Chondrocyte (in vitro differentiated cells): ENCODE data around the gene ZDHHC11. TPM values are rescaled to one million over a fixed set of nuclear protein-coding genes. Genes with fewer than 3 reads are reported as not detected.
"Not testable (repeated sequence)": the region's sequence is repeated elsewhere in the genome, so short reads cannot be mapped to it uniquely, and the experiment has no call there.

Experiments used
- DNase-seq: peaks from one replicate; pipeline ENCODE4 v3.0.0; 2021; ENCODE audit warnings: mixed read lengths, low spot score
- H3K27ac Mint-ChIP-seq: one replicate; pipeline ENCODE4 v1.8.0; 2021; ENCODE audit warnings: mild to moderate bottlenecking, moderate library complexity, mixed read lengths; ENCODE audit not compliant: unreplicated experiment
- H3K27me3 Mint-ChIP-seq: 2 replicates; pipeline ENCODE4 v1.8.0; 2021; ENCODE audit warnings: low read depth, mixed read lengths
- H3K36me3 Mint-ChIP-seq: 2 replicates; pipeline ENCODE4 v1.8.0; 2021; ENCODE audit warnings: low read depth, mixed read lengths
- H3K4me1 Mint-ChIP-seq: 2 replicates; pipeline ENCODE4 v1.8.0; 2021; ENCODE audit warnings: low read depth, mild to moderate bottlenecking, mixed read lengths
- H3K4me3 Mint-ChIP-seq: one replicate; pipeline ENCODE4 v1.8.0; 2021; ENCODE audit warnings: mild to moderate bottlenecking, moderate library complexity, mixed read lengths; ENCODE audit not compliant: unreplicated experiment
- H3K9me3 Mint-ChIP-seq: 2 replicates; pipeline ENCODE4 v1.8.0; 2021; ENCODE audit warnings: low read depth, mixed read lengths
- total RNA-seq: library from RNA; stranded (reverse); gene quantifications from 3 replicates; pipeline ENCODE4 v1.2.1, GENCODE V29; 2021
- TF ChIP-seq, protein P1 (sequence below): fragments of 200-600 bp; sonication (generic); IDR thresholded peaks from 2 replicates; pipeline ENCODE4 v1.5.0; 2021; ENCODE audit warnings: antibody characterized with exemption, mild to moderate bottlenecking, moderate library complexity

ZDHHC11 gene
- total RNA-seq, 1 donor from 2014 or later: 1.9 TPM

DNA sequence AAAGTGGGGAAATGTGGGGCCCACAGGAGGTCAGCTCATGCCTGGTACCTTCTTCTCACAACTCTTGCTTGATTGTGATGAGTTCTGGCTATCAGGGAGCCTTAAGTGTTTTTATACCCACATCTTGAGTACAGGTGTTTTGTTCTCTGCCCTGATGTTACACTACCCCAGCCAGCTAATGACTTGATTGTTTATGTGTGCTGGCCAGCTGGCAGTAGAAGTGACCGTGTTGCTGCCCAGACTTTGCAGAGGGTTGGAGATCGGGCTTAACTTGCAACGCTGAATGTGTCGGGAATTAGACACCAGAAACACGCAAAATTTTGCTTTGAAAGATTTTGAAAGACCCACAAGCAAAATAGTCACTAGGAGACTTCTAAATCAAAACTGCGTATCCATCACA, 49.3 kb downstream of the ZDHHC11 start:
- TF ChIP-seq, protein P1, sequence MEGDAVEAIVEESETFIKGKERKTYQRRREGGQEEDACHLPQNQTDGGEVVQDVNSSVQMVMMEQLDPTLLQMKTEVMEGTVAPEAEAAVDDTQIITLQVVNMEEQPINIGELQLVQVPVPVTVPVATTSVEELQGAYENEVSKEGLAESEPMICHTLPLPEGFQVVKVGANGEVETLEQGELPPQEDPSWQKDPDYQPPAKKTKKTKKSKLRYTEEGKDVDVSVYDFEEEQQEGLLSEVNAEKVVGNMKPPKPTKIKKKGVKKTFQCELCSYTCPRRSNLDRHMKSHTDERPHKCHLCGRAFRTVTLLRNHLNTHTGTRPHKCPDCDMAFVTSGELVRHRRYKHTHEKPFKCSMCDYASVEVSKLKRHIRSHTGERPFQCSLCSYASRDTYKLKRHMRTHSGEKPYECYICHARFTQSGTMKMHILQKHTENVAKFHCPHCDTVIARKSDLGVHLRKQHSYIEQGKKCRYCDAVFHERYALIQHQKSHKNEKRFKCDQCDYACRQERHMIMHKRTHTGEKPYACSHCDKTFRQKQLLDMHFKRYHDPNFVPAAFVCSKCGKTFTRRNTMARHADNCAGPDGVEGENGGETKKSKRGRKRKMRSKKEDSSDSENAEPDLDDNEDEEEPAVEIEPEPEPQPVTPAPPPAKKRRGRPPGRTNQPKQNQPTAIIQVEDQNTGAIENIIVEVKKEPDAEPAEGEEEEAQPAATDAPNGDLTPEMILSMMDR: no peak
- peaks cover 4% of the 10 kb centered on the region for H3K36me3 Mint-ChIP-seq
- H3K4me1 Mint-ChIP-seq: peaks cover 3% of the 10 kb centered on the region
- H3K9me3 Mint-ChIP-seq: peaks cover 15% of the 10 kb centered on the region
- H3K4me3 Mint-ChIP-seq: no peak overlapping the region
- H3K27ac Mint-ChIP-seq: no peak overlapping the region
- DNase-seq: no peak
- peaks cover 4% of the 10 kb centered on the region for H3K27me3 Mint-ChIP-seq

DNA sequence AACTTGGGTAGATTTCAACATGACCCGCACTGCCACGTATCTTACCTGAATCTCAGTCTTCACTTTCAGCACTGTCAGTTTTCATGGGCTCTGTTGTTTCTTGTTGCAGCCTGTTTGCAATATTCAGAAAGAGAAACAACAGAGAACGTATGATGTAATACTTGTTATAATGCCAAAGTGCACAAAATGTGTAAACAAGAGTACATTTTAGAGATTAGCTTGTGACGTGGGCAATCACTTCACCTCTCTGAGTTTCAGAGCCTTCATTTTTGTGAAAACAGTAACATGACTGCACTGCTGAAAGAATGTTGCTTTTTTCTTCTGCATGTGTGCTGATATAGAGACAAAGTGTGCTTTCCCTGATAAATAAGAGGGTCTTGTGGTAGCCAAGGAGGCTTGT, 49.7 kb downstream of the ZDHHC11 start:
- peaks cover 15% of the 10 kb centered on the region for H3K9me3 Mint-ChIP-seq
- DNase-seq, H3K27ac Mint-ChIP-seq, H3K27me3 Mint-ChIP-seq, H3K36me3 Mint-ChIP-seq, H3K4me1 Mint-ChIP-seq, H3K4me3 Mint-ChIP-seq: not testable (repeated sequence)

DNA sequence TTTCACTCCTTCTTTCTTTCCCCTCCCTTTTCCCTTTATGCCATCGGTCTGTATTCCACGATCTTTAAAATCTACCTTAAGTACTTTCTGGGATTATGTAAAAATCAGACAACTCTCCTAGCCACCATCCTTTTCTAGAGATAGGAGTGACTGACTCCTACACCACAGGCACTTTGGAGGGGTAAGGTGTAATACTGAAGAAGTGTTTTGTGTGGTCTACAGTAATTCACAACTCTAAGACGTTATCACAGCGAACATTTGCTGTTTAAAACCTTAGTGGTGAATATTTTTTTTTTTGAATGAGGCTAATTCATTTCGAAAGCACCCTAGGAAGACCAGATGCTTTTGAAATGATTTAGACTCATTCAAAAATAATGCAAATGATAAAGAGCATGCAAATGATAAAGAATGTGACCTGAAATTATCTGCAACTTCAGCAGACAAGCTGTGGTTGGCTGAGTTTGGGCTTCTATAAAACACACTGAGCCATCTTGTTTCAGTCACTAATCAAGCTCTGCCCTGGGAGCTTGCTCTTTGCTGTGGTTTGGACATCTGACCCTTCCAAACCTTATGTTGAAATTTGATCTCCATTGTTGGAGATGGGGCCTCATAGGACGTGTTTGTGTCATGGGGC, 52.2 kb downstream of the ZDHHC11 start:
- H3K36me3 Mint-ChIP-seq, H3K4me3 Mint-ChIP-seq, DNase-seq, H3K4me1 Mint-ChIP-seq, H3K27ac Mint-ChIP-seq: not testable (repeated sequence)
- peaks cover 13% of the 10 kb centered on the region for H3K9me3 Mint-ChIP-seq
- peaks cover 11% of the 10 kb centered on the region for H3K27me3 Mint-ChIP-seq

DNA sequence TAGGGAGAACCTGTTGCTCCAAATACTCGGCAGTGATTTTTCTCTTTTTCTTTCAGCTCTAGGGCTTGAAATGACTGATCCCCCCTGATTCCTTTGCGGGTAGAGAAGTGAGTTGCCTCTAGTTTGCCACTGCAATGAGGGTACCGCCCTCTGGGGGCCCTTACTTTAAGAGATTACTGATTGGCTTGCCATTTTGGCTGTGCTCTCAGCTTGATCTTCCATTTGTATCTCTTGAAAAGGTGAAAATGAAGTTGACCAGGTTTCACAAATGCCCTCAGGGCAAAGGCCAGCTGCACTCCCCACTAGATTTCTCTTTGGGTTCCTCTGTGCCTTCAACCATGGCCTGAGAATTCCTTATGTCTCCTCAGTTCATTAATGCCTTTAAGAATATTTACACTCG, 52.8 kb downstream of the ZDHHC11 start:
- not testable (repeated sequence) for H3K4me1 Mint-ChIP-seq, H3K4me3 Mint-ChIP-seq, DNase-seq, H3K27ac Mint-ChIP-seq, H3K36me3 Mint-ChIP-seq
- Mint-ChIP-seq H3K9me3 (peaks cover 16% of the 10 kb centered on the region), H3K27me3 (peaks cover 11% of the 10 kb centered on the region)

DNA sequence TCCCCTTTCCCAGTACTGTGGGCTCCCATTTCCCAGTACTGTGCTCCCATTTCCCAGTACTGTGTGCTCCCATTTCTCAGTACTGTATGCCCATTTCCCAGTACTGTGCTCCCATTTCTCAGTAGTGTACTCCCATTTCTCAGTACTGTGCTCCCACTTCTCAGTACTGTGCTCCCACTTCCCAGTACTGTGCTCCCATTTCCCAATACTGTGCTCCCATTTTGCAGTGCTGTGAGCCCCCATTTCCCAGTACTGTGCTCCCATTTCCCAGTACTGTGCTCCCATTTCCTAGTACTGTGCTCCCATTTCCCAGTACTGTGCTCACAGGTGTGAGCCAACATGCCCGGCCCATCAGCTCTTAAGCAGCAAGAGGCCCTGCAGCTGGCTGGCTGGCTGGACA, 54.9 kb downstream of the ZDHHC11 start:
- H3K27ac Mint-ChIP-seq, H3K4me1 Mint-ChIP-seq, DNase-seq, H3K4me3 Mint-ChIP-seq, H3K36me3 Mint-ChIP-seq: not testable (repeated sequence)
- Mint-ChIP-seq H3K9me3 (peaks cover 30% of the 10 kb centered on the region), H3K27me3 (peaks cover 18% of the 10 kb centered on the region)

DNA sequence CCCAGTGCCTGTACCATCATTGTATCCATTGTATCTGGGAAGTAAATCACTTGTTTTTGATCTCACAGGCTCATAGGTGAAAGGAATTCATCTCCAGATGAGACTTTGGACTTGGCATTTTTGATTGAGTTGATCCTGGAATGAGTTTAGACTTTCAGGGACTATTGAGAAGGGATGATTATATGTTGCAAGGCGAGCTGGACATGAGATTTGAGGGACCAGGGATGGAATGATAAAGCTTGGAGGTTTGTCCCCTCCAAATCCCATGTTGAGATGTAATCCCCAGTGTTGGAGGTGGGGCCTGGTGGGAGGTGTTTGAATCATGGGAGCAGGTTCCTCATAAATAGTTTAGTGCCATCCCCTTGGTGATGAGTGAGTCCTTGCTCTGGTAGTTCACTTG, 55.8 kb downstream of the ZDHHC11 start:
- Mint-ChIP-seq H3K36me3 (peaks cover 14% of the 10 kb centered on the region), H3K27me3 (peaks cover 26% of the 10 kb centered on the region), H3K9me3 (peaks cover 38% of the 10 kb centered on the region)
- not testable (repeated sequence) for DNase-seq, H3K4me1 Mint-ChIP-seq, H3K4me3 Mint-ChIP-seq, H3K27ac Mint-ChIP-seq

DNA sequence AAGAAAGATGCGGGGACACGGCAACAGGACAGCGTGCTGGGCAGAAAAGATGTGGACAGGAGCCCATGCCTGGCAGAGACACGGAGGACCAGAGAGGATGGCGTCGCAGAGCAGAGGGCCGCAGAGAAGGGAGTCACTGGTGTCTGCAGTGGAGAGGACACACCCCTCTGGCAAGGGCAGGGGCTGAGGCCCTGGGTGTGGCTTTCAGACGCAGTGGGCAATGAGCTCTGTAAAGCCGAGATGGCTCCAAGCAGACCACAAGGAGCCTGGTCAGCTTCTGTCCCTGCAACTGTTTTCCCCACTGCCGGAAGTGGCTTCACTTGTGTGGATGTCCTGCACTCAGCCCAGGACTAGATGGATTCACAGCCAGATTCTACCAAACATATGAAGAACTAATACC, 62.1 kb downstream of the ZDHHC11 start:
- peaks cover 21% of the 10 kb centered on the region for H3K27me3 Mint-ChIP-seq
- not testable (repeated sequence) for H3K4me3 Mint-ChIP-seq, H3K4me1 Mint-ChIP-seq
- peaks cover 12% of the 10 kb centered on the region for H3K36me3 Mint-ChIP-seq
- DNase-seq: peak; percentile 76
- peaks cover 42% of the 10 kb centered on the region for H3K9me3 Mint-ChIP-seq
- peak overlapping the region; percentile 6 for H3K27ac Mint-ChIP-seq

DNA sequence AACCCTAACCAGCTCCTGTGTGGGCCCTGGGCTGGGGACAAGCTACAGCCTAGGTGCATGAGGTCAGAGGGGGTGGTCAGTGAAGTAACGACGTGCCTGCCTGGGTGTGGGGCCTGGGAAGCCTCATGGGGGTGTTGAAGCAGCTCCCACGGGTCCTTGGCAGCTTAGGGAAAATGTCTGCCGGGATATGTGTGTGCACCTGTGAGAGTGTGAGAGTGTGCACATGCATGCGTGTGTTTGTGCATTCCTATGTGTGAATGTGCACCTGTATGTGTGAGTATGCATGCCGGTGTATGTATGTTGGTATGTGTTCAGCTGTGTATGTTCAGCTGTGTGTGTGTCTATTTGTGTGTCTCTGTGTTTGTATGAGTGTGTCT, 62.9 kb downstream of the ZDHHC11 start:
- H3K27ac Mint-ChIP-seq, H3K4me3 Mint-ChIP-seq, DNase-seq, H3K4me1 Mint-ChIP-seq: not testable (repeated sequence)
- Mint-ChIP-seq H3K9me3 (peaks cover 34% of the 10 kb centered on the region), H3K27me3 (peaks cover 21% of the 10 kb centered on the region), H3K36me3 (peaks cover 10% of the 10 kb centered on the region)

DNA sequence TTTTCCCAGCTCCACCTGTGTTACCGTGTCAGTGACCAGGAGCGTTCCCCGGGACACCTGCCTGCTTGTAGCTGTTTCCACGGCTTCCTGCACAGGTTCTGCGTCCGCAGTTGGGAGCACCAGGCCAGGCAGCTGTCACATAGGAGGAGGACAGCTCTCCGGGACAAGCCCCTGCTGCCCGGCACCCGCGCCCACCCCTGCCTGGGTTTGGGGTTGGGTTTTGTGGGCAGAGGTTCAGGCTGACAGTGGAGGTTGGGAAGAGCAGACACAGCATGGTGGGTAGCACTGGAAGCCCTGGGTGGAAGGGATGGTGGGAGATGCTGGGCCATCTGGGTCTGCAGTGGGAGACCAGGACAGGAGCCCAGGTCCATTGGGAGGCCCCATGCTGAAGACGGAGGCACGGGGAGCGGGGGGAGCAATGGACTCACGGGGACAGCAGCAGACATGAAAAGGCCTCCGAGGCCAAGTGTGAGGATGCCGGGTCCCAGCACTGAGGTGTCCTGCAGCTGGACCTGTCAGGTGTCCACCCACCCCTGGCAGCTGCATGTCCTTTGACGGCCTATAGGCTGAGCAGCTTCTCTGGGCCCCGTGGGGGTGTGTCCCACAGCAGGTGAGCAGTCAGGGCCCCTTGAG, 63.4 kb downstream of the ZDHHC11 start:
- H3K4me1 Mint-ChIP-seq, H3K4me3 Mint-ChIP-seq, H3K27ac Mint-ChIP-seq: not testable (repeated sequence)
- peaks cover 10% of the 10 kb centered on the region for H3K36me3 Mint-ChIP-seq
- H3K9me3 Mint-ChIP-seq: peaks cover 31% of the 10 kb centered on the region
- peaks cover 21% of the 10 kb centered on the region for H3K27me3 Mint-ChIP-seq
- peak; percentile 90 for DNase-seq

DNA sequence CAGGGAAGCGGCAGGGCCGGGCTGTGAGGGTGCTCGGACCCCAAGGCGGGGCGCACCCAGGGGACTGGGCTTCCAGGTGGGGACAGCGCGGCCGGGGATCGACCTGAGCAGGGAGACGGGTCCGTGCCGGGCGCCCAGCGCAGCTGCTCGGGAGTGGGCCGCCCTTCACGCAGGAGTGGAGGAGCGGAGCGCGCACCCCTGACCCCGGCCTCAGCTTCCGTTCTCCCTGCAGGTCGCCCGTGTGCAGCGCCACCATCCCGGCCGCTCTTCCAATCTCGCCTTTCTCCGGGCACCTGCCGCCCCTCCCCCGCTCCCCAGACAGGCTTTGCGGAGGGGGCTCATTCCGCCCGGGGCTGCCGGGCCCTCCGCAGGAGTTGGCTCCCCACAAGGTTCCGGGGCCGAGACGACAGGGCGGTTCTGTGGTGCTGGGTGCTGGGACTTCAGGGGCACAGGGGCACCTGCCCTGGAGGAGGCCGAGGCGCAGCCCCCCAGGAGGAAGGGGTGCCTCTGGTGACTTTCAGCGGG, 65.5 kb downstream of the ZDHHC11 start:
- not testable (repeated sequence) for H3K27me3 Mint-ChIP-seq, H3K36me3 Mint-ChIP-seq, H3K4me1 Mint-ChIP-seq, H3K27ac Mint-ChIP-seq
- DNase-seq: peak; percentile 93
- Mint-ChIP-seq H3K4me3 (peak overlapping the region; percentile 67), H3K9me3 (peaks cover 16% of the 10 kb centered on the region)

DNA sequence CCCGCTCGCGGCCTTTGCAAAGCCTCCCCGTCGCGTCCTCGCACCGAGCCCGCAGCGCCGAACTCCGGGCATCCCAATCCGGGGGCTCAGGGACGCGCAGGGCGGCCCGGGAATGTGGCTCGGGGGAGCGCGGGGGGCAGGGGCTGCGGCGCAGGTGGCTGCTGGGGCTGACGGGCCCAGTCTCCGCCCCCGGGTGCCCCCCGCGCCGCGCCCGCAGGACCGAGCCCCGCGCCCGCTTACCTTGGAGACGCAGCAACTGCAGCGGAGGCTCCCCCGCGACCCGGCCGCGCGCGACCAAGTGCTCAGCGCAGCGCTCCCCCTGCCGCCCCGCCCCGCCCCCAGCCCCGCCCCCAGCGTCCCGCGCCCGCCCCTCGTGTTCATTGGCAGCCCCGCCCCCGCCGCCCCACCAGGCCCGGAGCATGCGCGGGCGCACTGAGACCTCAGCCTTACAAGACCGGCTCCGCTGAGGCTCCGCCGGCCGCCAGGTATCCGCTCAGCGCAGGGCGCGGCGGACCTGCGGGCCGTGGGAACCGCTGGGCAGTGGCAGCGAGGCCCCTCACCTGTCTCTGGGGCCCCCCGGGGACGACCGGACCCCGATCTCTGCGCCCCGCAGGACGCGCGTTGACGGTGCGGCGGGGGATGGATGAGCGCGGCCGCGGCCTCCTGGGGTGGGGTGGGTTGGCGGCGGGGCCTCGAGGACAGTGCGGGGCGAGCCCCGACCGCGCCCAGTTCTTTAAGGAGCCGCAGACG, 66.2 kb downstream of the ZDHHC11 start, which contains the start of gene ZDHHC11B:
Gene ZDHHC11B (minus strand): TSS at position 302 of the 750 bp plus-strand sequence. CDS start 17,810 bp downstream, outside the sequence.
- peak; percentile 92 for DNase-seq
- H3K27ac Mint-ChIP-seq, H3K4me1 Mint-ChIP-seq, H3K36me3 Mint-ChIP-seq, H3K9me3 Mint-ChIP-seq, H3K27me3 Mint-ChIP-seq: not testable (repeated sequence)
- H3K4me3 Mint-ChIP-seq: peak within 1 kb of the TSS; percentile 67
